Measurements from ENCODE around the gene MRGPRX2.

Gene MRGPRX2

GRCh38 chr11:19027829-19028595 lies 32.5 kb downstream of the MRGPRX2 start:
- Mint-ChIP-seq H3K36me3 (ENCODE audit: low read depth) (no peaks in the 10 kb centered on the region), H3K4me3 (no peak overlapping the region), H3K27me3 (ENCODE audit: low read depth, poor library complexity) (peaks cover 37% of the 10 kb centered on the region), H3K4me1 (no peaks in the 10 kb centered on the region), H3K9me3 (no peaks in the 10 kb centered on the region), H3K27ac (no peak overlapping the region)
- no peak for TF ChIP-seq CTCF (IDR thresholded peaks at IDR 0.05)
- DNase-seq, result no peak

GRCh38 chr11:19026862-19027261 lies 33.7 kb downstream of the MRGPRX2 start:
- H3K4me1 Mint-ChIP-seq, result peaks cover 4% of the 10 kb centered on the region
- H3K4me3 Mint-ChIP-seq, result no peak overlapping the region
- H3K36me3 Mint-ChIP-seq (ENCODE audit: low read depth), result no peaks in the 10 kb centered on the region
- H3K27ac Mint-ChIP-seq, result no peak overlapping the region
- DNase-seq, result no peak
- TF ChIP-seq CTCF (IDR thresholded peaks at IDR 0.05), result no peak
- H3K27me3 Mint-ChIP-seq (ENCODE audit: low read depth, poor library complexity), result peaks cover 37% of the 10 kb centered on the region
- no peaks in the 10 kb centered on the region for H3K9me3 Mint-ChIP-seq

GRCh38 chr11:19025481-19026406 lies 34.8 kb downstream of the MRGPRX2 start:
- Mint-ChIP-seq H3K27me3 (ENCODE audit: low read depth, poor library complexity) (peaks cover 40% of the 10 kb centered on the region), H3K36me3 (ENCODE audit: low read depth) (no peaks in the 10 kb centered on the region), H3K27ac (no peak overlapping the region), H3K9me3 (no peaks in the 10 kb centered on the region), H3K4me1 (peaks cover 11% of the 10 kb centered on the region), H3K4me3 (no peak overlapping the region)
- no peak for DNase-seq
- no peak for TF ChIP-seq CTCF (IDR thresholded peaks at IDR 0.05)

- peaks cover 11% of the 10 kb centered on the region for H3K4me1 Mint-ChIP-seq
- H3K9me3 Mint-ChIP-seq, result no peaks in the 10 kb centered on the region
- H3K4me3 Mint-ChIP-seq, result no peak overlapping the region
- DNase-seq, result no peak
- TF ChIP-seq CTCF (IDR thresholded peaks at IDR 0.05), result no peak
- no peaks in the 10 kb centered on the region for H3K36me3 Mint-ChIP-seq (ENCODE audit: low read depth)
- no peak overlapping the region for H3K27ac Mint-ChIP-seq
- peaks cover 42% of the 10 kb centered on the region for H3K27me3 Mint-ChIP-seq (ENCODE audit: low read depth, poor library complexity)
Measured at GRCh38 chr11:19020831-19021230, 39.7 kb downstream of the MRGPRX2 start.

GRCh38 chr11:19018901-19019300 lies 41.6 kb downstream of the MRGPRX2 start:
- Mint-ChIP-seq H3K4me1 (peaks cover 11% of the 10 kb centered on the region), H3K36me3 (ENCODE audit: low read depth) (no peaks in the 10 kb centered on the region), H3K9me3 (no peaks in the 10 kb centered on the region), H3K27me3 (ENCODE audit: low read depth, poor library complexity) (peaks cover 30% of the 10 kb centered on the region), H3K4me3 (no peak overlapping the region), H3K27ac (no peak overlapping the region)
- no peak for TF ChIP-seq CTCF (IDR thresholded peaks at IDR 0.05)
- DNase-seq, result peak; percentile 77
